GM21576 (cell line): ENCODE results near the gene PCDH10.

Source experiments
- ATAC-seq: cut with Tn5 transposase; IDR thresholded peaks from one replicate; pipeline ENCODE4 v1.9.1; 2021; ENCODE audit warnings: mild to moderate bottlenecking, moderate library complexity; ENCODE audit not compliant: unreplicated experiment

The PCDH10 gene

GRCh38 chr4:133149364-133149695 lies 236 bp downstream of the PCDH10 start:
- no peak for ATAC-seq

GRCh38 chr4:133149932-133150471 lies 908 bp downstream of the PCDH10 start:
- ATAC-seq = no peak

- ATAC-seq = no peak
Measured at GRCh38 chr4:133150486-133151340, 1.6 kb downstream of the PCDH10 start.

- no peak for ATAC-seq
Measured at GRCh38 chr4:133151341-133151690, 2.2 kb downstream of the PCDH10 start.

DNA sequence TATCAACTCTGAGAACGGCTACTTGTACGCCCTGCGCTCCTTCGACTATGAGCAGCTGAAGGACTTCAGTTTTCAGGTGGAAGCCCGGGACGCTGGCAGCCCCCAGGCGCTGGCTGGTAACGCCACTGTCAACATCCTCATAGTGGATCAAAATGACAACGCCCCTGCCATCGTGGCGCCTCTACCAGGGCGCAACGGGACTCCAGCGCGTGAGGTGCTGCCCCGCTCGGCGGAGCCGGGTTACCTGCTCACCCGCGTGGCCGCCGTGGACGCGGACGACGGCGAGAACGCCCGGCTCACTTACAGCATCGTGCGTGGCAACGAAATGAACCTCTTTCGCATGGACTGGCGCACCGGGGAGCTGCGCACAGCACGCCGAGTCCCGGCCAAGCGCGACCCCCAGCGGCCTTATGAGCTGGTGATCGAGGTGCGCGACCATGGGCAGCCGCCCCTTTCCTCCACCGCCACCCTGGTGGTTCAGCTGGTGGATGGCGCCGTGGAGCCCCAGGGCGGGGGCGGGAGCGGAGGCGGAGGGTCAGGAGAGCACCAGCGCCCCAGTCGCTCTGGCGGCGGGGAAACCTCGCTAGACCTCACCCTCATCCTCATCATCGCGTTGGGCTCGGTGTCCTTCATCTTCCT lies 2.7 kb downstream of the PCDH10 start:
- no peak for ATAC-seq

DNA sequence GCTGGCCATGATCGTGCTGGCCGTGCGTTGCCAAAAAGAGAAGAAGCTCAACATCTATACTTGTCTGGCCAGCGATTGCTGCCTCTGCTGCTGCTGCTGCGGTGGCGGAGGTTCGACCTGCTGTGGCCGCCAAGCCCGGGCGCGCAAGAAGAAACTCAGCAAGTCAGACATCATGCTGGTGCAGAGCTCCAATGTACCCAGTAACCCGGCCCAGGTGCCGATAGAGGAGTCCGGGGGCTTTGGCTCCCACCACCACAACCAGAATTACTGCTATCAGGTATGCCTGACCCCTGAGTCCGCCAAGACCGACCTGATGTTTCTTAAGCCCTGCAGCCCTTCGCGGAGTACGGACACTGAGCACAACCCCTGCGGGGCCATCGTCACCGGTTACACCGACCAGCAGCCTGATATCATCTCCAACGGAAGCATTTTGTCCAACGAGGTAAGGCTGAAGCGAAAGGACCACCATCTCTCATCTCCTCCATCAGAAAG lies 3.3 kb downstream of the PCDH10 start:
- no peak for ATAC-seq

GRCh38 chr4:133152831-133153481 lies 3.9 kb downstream of the PCDH10 start:
- ATAC-seq = no peak

- peak; percentile 55 for ATAC-seq
Measured at GRCh38 chr4:133154725-133155124, 5.6 kb downstream of the PCDH10 start.

- no peak for ATAC-seq
Measured at GRCh38 chr4:133156096-133156495, 7.0 kb downstream of the PCDH10 start.

DNA sequence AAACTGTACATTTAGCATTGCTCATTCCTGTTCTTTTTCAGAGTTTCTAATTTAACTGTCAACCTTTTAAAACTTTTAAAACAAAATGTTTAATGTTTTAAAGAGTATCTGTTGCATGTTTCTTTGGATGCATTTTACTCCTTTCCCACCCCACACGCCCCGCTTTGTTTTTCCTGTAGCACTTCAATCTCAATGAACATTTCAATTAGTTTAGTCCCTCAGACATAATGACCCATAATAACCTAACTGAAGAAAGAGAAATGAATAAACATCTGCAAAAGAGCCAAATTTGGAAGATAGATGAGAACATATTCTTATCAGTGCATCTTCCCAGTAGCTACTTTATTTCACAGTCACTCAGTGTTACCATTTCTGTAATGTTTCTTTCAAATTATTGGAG lies 7.5 kb downstream of the PCDH10 start:
- no peak for ATAC-seq

GRCh38 chr4:133157460-133158160 lies 8.5 kb downstream of the PCDH10 start:
- no peak for ATAC-seq

DNA sequence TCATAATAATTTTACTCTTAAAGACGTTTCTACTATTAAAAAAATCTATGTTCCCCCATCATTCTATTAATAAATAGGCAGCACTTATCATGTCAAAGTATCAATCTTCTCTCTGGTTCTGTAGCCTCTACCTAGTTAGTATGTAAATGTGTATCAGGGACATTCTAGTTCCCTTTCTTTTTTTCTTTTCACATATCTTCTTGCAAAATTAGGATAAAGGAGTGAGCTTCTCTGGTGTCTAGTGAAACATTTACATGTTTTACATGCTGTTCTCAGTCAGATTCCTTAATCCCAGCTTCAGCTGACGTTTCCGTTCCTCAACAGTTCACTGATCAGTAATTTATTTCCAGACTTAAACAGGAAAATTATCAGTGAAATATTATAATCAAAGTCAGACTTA lies 11.8 kb downstream of the PCDH10 start:
- ATAC-seq = no peak

GRCh38 chr4:133161570-133162295 lies 12.6 kb downstream of the PCDH10 start:
- no peak for ATAC-seq

- no peak for ATAC-seq
Measured at GRCh38 chr4:133162941-133163340, 13.8 kb downstream of the PCDH10 start.

- ATAC-seq = no peak
Measured at GRCh38 chr4:133178956-133179355, 29.9 kb downstream of the PCDH10 start.

DNA sequence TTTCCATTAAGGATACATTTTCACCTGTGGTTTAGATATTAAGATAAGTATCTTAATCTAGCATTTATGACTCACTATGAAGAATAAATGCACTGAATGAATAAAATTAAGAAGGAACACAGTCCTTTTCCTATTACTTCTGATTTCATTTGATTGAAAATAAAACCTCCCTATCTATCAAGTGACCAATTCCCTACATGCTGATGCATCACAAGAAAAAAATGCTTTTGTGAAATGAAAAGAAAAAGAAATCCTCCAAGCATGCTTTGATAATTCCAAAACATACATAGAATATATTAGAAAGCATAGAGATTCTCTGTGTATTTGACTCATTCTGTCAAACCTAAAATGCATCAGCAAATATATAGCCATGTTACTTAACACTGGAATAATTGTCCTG lies 37.1 kb downstream of the PCDH10 start:
- no peak for ATAC-seq

- ATAC-seq = no peak
Measured at GRCh38 chr4:133186845-133187244, 37.8 kb downstream of the PCDH10 start.

DNA sequence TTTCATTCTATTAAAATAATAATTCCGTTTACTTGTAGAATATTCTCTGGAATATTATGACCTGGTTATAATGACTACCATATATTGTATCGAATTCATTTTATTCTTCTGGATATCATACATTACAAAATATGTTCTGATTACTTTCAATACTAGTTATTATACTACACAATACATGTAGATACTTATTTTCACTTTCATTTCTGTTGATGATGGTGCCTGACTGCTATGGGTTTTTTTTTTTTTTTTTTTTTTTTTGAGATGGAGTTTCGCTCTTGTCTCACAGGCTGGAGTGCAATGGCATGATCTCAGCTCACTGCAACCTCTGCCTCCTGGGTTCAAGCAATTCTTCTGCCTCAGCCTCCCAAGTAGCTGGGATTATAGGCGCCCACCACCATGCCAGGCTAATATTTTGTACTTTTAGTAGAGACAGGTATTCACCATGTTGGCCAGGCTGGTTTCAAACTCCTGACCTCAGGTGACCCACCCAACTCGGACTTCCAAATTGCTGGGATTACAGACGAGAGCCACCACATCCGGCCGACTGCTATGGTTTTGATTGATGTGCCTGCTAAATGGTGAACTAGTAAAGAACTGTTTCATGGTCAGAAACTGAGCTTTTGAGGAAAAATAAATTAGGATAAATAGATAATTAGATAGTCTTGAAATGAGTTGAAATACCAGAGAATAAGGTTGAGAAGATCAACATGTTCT lies 39.5 kb downstream of the PCDH10 start:
- ATAC-seq = no peak

GRCh38 chr4:133189147-133189517 lies 40.0 kb downstream of the PCDH10 start:
- ATAC-seq = no peak

DNA sequence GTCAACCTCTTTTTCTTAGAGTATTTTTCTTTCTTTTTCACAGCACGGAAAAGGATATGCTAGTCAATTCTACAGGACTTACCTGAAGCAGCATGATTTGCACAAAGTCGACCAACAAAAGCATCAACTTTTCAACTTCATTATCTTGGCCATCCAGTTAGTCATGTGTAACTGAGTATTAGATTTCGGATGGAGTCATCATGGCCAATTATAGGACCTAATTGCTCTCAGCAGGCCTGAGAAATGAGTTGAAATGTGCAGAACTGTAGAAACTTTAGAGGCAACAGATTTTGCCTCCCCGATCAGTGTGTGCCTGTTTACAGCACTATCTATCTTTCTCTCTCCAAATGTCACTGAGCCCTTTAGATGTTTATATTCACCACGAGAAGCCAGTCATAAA lies 41.0 kb downstream of the PCDH10 start:
- no peak for ATAC-seq
